GM19351 (cell line): ENCODE data around the gene GOLGA3.

ENCODE experiments used
- ATAC-seq: cut with Tn5 transposase; IDR thresholded peaks from one replicate; pipeline ENCODE4 v1.9.1; 2021; ENCODE audit warnings: mild to moderate bottlenecking, moderate library complexity; ENCODE audit not compliant: unreplicated experiment

GOLGA3 gene

GRCh38 chr12:132724506-132725241 lies 104.0 kb downstream of the GOLGA3 start:
- ATAC-seq, result no peak

- no peak for ATAC-seq
Observed at GRCh38 chr12:132723764-132724140, 104.9 kb downstream of the GOLGA3 start.

- no peak for ATAC-seq
Observed at GRCh38 chr12:132723015-132723763, 105.5 kb downstream of the GOLGA3 start.

- ATAC-seq, result no peak
Observed at GRCh38 chr12:132720606-132721345, 107.9 kb downstream of the GOLGA3 start.

GRCh38 chr12:132719954-132720324 lies 108.7 kb downstream of the GOLGA3 start:
- ATAC-seq, result no peak

GRCh38 chr12:132719141-132719953 lies 109.3 kb downstream of the GOLGA3 start:
- no peak for ATAC-seq
